Measurements from ENCODE around the gene EGR2. TPM values are rescaled to one million over a fixed set of nuclear protein-coding genes. Genes with fewer than 3 reads are reported as not detected.

The EGR2 gene
- total RNA-seq, 1 experiment from 2014 or later, result 0.24 TPM

DNA sequence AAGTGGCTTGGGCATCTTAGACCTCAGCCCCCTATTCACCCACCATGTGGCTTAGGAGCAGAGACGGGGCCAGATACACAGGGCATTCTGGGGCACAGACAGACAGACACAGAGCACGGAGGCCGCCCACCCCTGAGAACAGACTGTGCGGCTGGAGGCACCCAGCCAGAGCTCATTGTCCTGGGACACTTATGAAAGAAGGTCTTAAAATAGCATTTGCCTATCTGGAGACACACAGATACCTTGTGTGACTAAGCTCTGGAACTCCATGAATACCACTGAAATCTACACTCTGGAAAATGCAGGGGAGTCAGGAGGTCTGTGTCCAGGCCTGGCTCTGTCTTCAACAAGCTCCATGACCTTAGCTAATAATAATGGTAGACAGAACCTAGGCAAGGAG is 53.0 kb downstream of the EGR2 start:
- POLR2A ChIA-PET (ENCODE audit: unreplicated experiment), result no interaction called here

More for the DNA sequence above, 53.0 kb downstream of the EGR2 start:
- no peak overlapping the region for H3K27ac ChIP-seq
- no peak overlapping the region for H3K4me2 ChIP-seq
- no peaks in the 10 kb centered on the region for H3K79me2 ChIP-seq (ENCODE audit: low read depth)
- H4K20me1 ChIP-seq (ENCODE audit: insufficient read depth), result no peaks in the 10 kb centered on the region
- H3K27me3 ChIP-seq (ENCODE audit: insufficient read depth, low read depth), result no peaks in the 10 kb centered on the region
- H2AFZ ChIP-seq, result no peak overlapping the region
- no peak for TF ChIP-seq EZH2 (IDR thresholded peaks at IDR 0.05; ENCODE audit: low read depth)
- TF ChIP-seq, protein P1, sequence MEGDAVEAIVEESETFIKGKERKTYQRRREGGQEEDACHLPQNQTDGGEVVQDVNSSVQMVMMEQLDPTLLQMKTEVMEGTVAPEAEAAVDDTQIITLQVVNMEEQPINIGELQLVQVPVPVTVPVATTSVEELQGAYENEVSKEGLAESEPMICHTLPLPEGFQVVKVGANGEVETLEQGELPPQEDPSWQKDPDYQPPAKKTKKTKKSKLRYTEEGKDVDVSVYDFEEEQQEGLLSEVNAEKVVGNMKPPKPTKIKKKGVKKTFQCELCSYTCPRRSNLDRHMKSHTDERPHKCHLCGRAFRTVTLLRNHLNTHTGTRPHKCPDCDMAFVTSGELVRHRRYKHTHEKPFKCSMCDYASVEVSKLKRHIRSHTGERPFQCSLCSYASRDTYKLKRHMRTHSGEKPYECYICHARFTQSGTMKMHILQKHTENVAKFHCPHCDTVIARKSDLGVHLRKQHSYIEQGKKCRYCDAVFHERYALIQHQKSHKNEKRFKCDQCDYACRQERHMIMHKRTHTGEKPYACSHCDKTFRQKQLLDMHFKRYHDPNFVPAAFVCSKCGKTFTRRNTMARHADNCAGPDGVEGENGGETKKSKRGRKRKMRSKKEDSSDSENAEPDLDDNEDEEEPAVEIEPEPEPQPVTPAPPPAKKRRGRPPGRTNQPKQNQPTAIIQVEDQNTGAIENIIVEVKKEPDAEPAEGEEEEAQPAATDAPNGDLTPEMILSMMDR (conservative IDR thresholded peaks at IDR 0.05), result no peak
- intact Hi-C loops (cut with micrococcal nuclease; ENCODE audit: unreplicated experiment), result no loop called here
- H3K9me2 ChIP-seq (ENCODE audit: insufficient read depth), result no peaks in the 10 kb centered on the region
- H3F3A ChIP-seq (ENCODE audit: insufficient read depth, low read depth), result no peaks in the 10 kb centered on the region
- no peaks in the 10 kb centered on the region for H3K9me3 ChIP-seq (ENCODE audit: insufficient read depth, low read depth)
- CTCF ChIA-PET, result no interaction called here
- no peak overlapping the region for H3K4me3 ChIP-seq
- peaks cover 18% of the 10 kb centered on the region for H3K4me1 ChIP-seq (replicated peaks; ENCODE audit: insufficient read depth)
- no peaks in the 10 kb centered on the region for H3K36me3 ChIP-seq (ENCODE audit: low read depth)
- DNase-seq, result no peak
- BruUV-seq (replicated peaks), result no TSS peak

Other genes starting within 250 kb of the EGR2 start
- 13.6 and 13.7 TPM in 2 replicates for gene ADO, start 11.6 kb downstream of the EGR2 start, total RNA-seq (2021)

All from PC-9 (cell line).